ENCODE data around the gene ZNF358.

Gene ZNF358

DNA sequence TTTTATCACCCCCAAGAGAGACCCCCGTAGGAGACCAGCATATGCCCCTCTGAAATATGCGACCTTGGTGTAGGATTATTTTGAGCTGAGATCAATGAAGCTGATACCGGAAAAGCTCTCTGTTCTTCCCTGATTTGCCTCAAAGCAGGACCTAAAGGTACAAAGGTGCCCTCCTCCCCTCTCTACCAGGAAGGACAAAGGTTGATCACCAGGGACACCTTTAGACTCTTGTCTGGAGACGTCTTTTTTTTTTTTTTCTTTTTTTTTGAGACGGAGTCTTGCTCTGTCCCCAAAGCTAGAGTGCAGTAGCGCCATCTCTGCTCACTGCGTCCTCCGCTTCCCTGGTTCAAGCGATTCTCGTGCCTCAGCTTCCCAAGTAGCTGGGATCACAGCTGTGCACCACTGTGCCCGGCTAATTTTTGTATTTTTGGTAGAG lies 26.3 kb upstream of the ZNF358 start:
- DNase-seq: no peak

DNA sequence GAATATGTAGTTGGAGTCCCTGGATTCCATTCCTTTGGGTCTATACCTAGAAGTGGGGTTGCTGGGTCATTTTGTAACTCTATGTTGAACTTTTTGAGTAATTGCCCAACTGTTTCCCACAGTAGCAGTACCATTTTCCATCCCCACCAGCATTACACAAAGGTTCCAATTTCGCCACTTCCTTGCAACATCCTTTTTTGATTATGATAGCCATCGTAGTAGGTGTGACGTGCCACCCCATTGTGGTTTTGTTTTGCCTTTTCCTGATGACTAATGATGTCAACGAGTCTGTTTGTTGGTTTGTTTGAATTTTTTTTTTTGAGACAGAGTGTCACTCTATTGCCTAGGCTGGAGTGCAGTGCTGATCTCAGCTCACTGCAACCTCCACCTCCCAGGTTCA lies 23.8 kb upstream of the ZNF358 start:
- DNase-seq: peak; percentile 35 to 69

DNA sequence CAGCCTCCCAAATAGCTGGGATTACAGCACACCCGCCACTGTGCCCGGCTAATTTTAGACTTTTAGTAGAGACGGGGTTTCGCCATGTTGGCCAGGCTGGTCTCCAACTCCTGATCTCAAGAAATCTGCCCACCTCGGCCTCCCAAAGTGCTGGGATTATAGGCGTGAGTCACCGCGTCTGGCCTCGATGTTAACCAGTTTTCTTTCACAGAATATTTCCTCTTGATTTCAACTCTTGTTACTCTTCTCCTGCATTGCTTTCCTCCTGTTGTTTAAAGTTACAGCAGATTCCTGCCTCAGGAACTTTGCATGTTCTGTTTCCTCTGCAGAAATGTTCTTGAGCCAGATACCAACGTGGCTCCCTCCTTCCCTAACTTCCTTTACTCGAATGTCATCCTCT lies 23.3 kb upstream of the ZNF358 start:
- DNase-seq: no peak

DNA sequence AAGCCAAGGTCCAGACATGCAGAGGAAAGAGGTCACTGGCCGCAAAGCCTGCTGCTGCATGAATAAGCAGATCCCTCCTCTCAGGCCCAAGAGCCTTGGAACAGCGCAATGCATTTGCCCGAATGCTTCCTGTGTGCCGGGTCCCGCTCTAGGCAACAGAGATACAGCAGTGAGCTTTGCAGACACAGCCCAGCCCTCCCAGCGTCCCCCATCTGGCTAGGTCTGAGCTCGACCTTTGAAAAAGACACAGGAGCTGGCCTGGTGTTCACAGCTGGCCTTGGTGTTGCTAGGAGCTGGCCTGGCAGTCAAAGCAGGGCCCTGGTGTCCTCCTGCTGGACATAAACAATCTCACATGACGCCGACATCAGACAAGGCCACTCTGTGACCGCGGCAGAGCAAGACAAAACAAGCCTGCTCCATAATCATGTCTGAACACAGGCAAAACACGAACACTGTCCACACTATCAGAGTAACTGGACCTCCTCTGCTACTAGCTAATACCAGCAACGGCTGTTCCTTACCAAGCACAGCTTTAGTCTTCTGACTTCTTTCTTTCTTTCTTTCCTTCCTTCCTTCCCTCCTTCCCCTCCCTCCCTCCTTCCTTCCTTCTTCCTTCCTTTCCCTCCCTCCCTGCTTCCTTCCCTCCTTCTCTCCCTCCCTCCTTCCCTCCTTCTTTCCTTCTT lies 21.3 kb upstream of the ZNF358 start:
- no peak for DNase-seq

DNA sequence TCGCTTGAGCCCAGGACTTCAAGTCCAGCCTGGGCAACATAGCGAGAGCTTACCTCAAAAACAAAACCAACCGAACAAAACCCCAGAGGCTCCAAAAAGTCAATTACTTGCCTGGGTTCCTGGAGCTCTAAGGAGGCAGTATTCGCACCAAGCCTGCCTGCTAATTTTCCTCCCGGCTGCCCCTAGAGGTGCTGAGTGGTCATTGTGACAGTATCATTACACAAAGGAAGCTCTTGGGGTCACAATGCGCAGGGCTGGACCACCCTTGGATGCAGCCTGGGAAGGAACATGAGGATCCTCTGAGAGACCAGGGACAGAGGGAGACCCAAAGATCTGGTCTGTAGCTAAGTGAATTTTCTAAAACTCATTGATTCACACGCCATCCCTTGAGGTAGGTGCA lies 18.6 kb upstream of the ZNF358 start:
- DNase-seq: no peak

DNA sequence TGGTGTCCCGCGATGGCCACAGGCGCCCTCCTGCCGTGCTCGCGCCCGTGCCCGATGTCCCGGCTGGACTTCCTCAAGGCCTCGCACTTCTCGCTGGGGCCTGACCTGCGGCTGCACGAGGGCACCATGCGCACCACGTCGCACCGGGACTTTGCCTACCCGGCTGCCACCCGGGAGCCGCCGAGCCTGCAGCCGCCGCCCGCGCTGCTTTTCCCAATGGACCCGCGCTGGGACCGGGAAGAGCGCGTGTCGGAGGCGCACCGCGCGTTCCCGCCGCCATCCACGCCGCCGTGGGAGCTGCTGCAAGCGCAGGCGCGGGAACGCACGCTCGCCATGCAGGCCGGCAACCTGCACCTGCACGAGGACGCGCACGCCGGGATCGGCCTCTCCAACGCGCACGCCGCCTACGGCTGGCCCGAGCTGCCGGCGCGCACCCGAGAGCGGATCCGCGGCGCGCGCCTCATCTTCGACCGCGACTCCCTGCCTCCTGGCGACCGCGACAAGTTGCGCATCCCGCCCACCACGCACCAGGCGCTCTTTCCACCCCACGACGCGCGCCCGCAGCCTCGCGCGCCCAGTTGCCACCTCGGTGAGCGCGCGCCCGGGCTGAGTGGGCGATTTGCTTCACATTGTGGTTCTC lies 15.0 kb upstream of the ZNF358 start:
- DNase-seq: peak in 1 of 2 donors; percentile 37

DNA sequence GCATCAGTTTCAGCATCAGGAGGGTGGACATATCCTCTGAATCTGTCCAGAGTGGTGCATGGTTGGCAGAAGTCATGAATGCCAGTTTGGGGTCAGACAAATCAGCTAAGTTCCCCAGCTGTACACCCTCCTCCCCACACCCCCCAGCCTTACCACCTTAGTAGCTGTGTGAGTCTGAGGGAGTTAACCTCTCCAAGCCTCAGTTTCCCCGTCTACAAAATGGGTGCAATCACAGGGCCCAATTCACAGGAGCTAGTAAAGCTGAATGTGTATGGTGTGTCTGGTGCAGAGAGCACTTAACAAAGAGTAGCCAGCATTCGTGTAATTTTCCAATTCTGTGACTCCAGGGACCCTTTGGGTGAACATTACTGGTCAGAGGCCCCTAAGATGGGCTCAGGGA lies 13.4 kb upstream of the ZNF358 start:
- no peak for DNase-seq

DNA sequence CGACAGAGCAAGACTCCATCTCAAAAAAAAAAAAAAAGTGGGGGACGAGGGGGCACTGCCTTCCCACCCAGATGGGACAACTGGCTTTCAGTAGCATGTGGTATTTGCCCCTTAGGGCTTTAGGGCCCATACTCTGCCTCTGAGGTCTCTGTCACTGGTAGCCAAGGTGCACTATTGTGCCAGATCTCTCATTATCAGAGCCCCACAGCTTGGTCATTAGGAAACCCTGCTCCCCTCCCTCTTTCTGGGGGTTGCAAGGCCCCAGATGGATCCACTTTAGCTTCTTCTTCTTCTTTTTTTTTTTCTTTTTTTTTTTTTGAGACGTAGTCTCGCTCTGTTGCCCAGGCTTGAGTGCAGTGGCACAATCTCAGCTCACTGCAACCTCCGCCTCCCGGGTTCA lies 11.2 kb upstream of the ZNF358 start:
- no peak for DNase-seq

DNA sequence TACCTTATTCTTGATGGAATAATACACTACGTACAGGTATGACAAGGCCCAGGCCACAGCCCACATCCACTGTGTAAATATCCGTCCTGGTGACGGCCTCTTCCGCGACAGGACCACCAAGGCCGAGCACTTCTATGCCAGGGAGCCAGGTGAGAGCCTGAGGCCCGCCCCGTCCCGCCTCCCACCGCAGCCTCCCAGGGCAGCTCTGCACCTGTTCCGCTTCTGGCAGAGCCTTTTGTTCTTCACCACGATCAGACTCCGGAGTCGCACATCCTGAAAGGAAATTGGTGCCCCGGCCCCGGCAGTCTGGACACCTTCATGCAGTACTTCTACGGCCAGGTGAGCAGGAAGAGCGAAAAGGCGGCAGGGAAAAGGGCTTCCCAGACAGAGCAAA lies 10.6 kb upstream of the ZNF358 start:
- DNase-seq: no peak

DNA sequence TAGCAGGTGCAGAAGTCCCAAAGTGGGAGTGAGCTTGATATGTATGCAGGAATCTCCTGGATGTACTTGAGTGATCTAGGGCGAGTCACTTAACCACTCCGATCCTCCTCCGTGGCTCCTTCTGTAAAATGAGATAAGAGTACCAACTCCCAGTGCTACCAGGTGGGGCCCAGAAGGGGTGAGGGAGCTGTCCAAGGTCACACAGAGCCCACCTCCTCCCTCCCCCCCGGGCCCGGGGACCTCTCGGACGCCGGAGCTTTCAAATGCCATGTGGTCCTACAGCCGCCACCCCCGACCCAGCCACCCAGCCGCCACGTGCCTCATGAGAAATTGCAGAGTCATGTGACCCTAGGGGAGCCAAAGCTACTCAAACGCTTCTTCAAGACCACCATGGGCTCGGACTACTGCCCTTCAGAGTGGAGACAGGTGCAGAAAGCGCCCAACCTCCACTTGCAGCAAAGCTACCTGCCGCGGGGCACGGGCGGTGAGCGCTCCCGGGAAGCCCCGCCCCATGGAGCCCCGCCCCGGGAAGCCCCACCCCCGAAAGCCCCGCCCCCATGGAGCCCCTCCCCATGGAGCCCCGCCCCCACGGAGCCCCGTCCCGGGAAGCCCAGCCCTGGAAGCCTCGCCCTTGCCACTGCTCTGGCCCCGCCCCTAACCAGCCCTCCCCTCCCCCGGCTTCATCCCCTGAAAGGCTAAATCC lies 10.1 kb upstream of the ZNF358 start:
- no peak for DNase-seq

DNA sequence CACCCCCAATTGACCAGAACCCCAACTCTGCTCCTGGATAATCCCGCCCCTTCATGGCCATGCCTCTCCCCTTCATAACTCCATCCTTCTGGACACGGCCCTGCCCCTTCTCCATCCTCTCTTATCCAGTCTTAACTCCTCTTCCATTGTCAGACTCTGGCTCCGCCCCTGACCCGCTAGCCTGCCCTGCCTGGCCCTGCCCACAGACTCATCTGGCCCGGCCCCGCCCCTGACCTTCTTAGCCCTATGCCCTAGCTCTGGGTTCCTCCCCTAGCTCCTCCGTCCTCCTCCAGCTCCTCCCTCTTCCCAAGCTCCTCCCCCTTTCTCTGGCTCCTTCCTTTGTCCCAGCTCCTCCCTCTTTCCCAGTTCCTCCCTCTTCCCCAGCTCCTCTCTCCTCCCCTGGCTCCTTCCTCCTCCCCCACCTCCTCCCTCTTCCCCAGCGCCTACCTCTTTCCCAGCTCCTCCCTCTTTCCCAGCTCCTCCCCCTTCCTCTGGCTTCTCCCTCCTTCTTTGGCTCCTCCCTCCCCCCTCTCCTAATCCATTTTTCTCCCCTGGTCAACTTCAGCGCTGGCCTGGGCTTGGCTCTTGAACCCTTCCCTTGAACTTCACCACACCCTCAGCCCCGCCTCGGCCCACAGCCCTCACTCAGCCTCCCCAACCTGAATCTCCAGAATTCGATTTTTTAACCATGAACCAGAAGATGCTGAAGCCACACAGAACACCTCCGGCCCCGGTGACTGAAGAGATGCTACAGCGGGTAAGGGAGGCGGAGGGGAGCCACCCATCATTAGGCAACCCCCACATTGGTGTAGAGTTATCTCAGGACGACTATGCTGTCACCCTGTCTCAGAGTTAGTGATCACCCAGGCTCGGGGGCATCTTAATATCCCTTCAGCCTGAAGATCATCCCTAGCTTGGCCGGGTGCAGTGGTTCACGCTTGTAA lies 9.2 kb upstream of the ZNF358 start:
- DNase-seq: peak; percentile 41 to 71

DNA sequence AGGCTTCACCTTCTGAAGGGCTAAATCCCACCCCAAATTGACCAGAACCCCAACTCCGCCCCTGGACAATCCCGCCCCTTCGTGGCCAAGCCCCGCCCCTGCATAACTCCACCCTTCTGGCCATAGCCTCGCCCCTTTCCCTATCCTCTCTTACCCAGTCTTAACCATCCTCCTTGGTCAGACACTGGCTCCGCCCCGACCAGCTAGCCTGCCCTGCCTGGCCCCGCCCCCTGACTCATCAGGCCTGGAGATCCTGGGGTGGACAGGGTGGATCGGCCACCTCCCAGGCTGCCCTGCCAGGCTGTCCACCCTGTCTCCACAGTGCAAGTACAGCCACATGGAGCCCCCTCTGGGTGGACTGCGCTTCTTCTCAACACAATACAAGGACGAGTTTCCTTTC lies 8.0 kb upstream of the ZNF358 start:
- peak; percentile 19 to 75 for DNase-seq

DNA sequence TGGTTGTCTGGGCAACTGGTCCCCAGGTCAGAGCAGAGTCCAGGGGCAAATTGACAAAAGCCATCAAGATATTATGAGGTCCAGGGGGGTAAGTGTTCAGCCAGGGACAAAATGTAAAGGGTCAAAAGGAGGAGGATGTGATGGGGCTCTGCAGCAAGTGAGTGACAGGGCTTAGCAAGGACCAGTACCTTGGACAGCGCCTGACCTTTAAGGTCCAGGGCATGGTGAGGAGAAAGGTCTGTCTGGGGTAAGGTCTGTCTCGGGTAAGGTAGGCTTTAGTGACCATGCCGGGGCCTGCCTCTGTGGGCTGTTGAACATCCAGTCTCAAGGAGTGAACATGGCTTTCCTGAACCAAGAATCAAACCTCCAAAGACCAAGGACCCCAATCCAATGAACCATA lies 6.3 kb upstream of the ZNF358 start:
- DNase-seq: no peak

DNA sequence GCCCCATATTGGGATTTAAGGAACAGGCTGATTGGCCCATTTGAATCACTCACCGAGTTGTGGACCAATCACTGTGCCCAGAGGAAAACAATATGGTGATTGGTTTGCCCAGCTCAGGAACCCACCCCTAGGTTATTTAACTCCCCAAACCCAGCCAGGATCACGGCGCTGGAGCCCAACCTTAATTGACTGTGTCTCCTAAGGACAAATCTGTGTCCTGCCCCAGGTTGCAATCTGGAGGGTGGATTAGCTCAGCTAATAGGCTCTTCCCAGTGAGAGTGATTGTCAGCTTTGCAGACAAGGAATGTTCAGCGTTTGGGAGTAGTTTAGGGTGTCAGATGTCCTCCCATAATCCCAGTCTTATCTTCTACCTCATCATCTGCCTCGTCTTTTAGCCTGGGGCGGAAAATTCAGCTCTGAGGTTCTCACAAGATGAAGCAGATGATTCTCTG lies 3.5 kb upstream of the ZNF358 start:
- no peak for DNase-seq

DNA sequence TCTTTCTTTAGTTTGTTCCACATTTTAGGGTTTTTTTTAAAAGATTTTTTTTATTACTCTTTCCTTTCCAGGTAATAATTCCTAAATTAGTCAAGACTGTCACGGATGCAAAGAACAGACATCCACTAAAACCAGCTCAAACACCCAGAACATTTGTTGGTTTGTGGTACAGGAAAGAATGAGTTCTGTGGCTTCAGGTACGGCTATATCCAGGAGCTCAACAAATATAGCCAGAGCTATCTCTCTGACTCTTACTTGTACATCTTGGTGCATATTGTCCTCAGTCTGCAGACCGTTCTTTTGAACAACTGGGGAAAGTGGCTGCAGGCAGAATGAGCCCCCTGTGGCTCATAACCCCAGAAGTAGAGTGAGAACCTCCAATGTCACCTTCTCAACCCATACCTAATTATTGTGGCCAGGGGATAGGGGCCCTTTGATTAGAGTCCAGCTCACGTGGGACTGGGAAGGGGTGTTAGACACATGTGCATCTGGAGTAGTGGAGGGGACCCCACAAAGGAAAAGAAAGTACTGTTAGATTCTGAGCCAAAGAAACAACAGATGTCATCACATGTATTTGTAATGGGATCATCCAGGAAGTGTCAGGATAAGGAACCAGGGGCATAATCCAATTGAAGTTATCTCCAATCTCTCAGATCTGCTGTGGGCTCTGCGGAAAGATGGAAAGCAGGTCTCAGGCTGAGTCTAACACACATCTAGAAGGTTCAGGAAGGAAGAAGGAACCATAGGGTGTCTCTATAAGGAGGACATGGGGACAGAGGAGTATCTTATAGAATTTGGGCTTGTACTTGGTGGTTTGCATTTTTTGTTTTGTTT lies 1.9 kb upstream of the ZNF358 start:
- DNase-seq: no peak

DNA sequence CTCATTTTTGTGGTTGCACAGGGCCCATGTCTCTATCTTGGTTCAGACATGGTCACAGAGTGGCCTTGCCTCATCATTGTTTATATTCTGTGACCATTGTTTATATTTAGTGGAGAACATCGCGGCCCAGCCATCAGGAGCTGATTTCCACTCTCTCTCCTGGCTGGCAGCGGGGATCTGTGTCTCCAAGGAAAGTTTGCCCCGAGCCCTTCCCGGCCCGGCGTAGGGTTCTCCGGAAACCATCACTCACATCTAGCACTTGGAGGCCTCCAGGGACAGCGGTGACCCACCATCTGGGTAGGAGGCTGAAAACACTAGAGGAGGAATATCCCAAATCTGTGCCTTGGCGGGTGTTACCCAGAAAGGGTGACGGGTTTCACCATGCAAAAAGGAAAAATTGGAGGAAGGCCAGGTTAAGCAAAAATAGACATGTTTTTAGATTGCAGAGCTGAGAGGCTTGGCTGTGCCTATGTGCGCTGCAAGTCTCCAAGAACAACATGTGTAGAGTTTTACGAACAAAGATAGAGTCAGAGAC lies 726 bp upstream of the ZNF358 start:
- no peak for DNase-seq

DNA sequence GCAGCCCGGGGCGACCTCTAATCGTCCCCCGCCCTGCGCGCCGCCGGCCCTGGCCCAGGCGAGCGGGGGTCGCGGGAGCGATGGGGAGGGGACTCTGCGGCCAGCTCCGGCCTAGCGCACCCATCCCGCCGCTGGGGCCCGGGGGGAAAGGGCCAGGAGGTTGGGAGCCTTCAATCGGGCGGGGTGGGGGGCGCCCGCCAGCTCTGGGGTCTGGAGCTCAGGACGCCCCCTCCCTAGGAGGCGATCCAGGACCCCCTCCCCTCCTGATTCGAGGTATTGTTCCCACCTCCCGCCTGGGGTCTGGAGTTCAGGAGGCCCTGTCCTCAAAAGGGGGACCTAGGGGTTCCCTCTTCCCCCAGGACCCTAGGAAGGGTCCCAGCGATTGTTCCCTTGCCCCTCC lies 430 bp downstream of the ZNF358 start:
- no peak for DNase-seq

DNA sequence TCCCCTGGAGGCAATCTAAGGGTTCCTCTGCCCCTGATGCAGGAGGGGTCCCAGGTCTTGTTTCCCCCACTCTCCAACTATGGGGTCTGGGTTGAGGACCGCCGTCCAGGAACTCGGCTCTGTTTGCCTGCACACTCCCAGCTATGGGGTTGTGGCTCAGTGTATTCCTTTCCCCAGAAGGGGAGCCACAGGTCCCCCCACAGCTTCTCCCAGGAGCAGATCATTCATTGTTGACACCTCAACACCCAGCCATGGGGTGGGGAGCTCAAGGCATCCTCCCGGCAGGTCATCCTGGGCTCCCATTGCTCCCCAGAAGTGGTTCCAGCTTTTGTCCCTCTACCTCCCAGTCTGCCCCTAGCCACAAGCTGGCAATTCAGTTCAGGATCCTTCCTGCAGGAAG lies 975 bp downstream of the ZNF358 start:
- DNase-seq: no peak

DNA sequence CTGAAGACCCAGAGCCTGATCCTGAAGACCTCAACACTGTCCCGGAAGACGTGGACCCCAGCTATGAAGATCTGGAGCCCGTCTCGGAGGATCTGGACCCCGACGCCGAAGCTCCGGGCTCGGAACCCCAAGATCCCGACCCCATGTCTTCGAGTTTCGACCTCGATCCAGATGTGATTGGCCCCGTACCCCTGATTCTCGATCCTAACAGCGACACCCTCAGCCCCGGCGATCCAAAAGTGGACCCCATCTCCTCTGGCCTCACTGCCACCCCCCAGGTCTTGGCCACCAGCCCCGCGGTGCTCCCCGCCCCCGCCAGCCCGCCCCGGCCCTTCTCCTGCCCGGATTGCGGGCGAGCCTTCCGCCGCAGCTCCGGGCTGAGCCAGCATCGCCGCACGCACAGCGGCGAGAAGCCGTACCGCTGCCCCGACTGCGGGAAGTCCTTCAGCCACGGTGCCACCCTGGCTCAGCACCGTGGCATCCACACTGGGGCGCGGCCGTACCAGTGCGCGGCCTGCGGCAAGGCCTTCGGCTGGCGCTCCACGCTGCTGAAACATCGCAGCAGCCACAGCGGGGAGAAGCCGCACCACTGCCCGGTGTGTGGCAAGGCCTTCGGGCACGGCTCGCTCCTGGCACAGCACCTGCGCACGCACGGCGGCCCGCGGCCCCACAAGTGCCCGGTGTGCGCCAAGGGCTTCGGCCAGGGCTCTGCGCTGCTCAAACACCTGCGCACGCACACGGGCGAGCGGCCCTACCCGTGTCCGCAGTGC lies 3.6 kb downstream of the ZNF358 start:
- DNase-seq: no peak

DNA sequence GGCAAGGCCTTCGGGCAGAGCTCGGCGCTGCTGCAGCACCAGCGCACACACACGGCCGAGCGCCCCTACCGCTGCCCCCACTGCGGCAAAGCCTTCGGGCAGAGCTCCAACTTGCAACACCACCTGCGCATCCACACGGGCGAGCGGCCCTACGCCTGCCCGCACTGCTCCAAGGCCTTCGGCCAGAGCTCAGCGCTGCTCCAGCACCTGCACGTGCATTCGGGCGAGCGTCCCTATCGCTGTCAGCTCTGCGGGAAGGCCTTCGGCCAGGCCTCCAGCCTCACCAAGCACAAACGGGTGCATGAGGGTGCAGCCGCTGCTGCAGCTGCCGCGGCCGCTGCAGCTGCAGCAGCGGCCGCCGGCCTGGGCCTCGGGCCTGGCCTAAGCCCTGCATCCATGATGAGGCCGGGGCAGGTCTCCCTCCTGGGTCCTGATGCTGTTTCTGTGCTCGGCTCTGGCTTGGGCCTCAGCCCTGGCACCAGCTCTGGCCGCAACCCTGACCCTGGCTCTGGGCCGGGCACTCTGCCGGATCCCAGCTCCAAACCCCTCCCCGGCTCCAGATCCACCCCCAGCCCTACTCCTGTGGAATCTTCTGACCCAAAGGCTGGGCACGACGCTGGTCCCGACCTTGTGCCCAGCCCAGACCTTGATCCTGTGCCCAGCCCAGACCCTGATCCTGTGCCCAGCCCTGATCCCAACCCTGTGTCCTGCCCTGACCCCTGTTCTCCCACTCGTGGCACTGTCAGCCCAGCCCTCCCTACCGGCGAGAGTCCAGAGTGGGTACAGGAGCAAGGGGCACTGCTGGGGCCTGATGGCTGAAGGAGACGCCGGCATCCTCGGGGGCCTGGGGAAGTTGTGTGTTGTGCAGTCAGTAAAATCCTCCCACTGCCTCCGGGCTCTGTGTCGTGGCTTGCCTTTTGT lies 4.5 kb downstream of the ZNF358 start:
- DNase-seq: no peak
